ENCODE data around the gene MOV10L1. TPM values are rescaled to one million over a fixed set of nuclear protein-coding genes. Genes with fewer than 3 reads are reported as not detected.

Gene MOV10L1
- total and polyA plus RNA-seq, 4 donors, result 0.27 to 11.9 (median 0.43) TPM

GRCh38 chr22:50180727-50181521 is 91.1 kb downstream of the MOV10L1 start:
- H3K27ac ChIP-seq (ENCODE audit: low read depth in 1 of 2, low read length in 1 of 2), result no peak overlapping the region
- H3K9me3 ChIP-seq (ENCODE audit: control insufficient read depth in 4 of 4, insufficient read depth in 3 of 4, low read length in 3 of 4), result peaks cover 0 to 6% (median 0%) of the 10 kb centered on the region in 4 donors
- TF ChIP-seq CTCF (IDR thresholded peaks at IDR 0.05; ENCODE audit: control extremely low read depth, extremely low read depth), result no peak
- H3K9ac ChIP-seq (ENCODE audit: insufficient read depth in 1 of 2, low read length in 2 of 2), result no peak overlapping the region
- H3K27me3 ChIP-seq (ENCODE audit: control insufficient read depth in 3 of 3, insufficient read depth in 3 of 3, low read length in 2 of 3), result no peaks in the 10 kb centered on the region
- WGBS, 2 donors, result 93 to 94% methylated on average over 27 of the region's 27 CpGs
- ATAC-seq (ENCODE audit: insufficient read depth, low FRiP score), result no peak
- H3K36me3 ChIP-seq (ENCODE audit: control insufficient read depth in 4 of 4, insufficient read depth in 4 of 4, low read length in 4 of 4), result no peaks in the 10 kb centered on the region
- H3K4me3 ChIP-seq, result no peak overlapping the region
- peaks cover 0 to 17% (median 5%) of the 10 kb centered on the region in 5 donors for H3K4me1 ChIP-seq (ENCODE audit: control insufficient read depth in 5 of 5, insufficient read depth in 5 of 5, low read length in 5 of 5)
- no peak for DNase-seq

GRCh38 chr22:50182176-50183081 is 92.6 kb downstream of the MOV10L1 start:
- Histone ChIP-seq H3K9me3 (ENCODE audit: control insufficient read depth in 4 of 4, insufficient read depth in 3 of 4, low read length in 3 of 4) (peaks cover 0 to 2% (median 0%) of the 10 kb centered on the region in 4 donors), H3K9ac (ENCODE audit: insufficient read depth in 1 of 2, low read length in 2 of 2) (no peak overlapping the region), H3K27me3 (ENCODE audit: control insufficient read depth in 3 of 3, insufficient read depth in 3 of 3, low read length in 2 of 3) (no peaks in the 10 kb centered on the region), H3K36me3 (ENCODE audit: control insufficient read depth in 4 of 4, insufficient read depth in 4 of 4, low read length in 4 of 4) (no peaks in the 10 kb centered on the region), H3K4me3 (no peak overlapping the region), H3K4me1 (ENCODE audit: control insufficient read depth in 5 of 5, insufficient read depth in 5 of 5, low read length in 5 of 5) (peaks cover 2 to 17% (median 10%) of the 10 kb centered on the region in 5 donors), H3K27ac (ENCODE audit: low read depth in 1 of 2, low read length in 1 of 2) (no peak overlapping the region)
- DNase-seq (no peak), ATAC-seq (ENCODE audit: insufficient read depth, low FRiP score) (no peak)
- TF ChIP-seq CTCF (IDR thresholded peaks at IDR 0.05; ENCODE audit: control extremely low read depth, extremely low read depth), result no peak
- WGBS, 2 donors, result 80 to 85% methylated on average over 31 of the region's 31 CpGs

- H3K9ac ChIP-seq (ENCODE audit: insufficient read depth in 1 of 2, low read length in 2 of 2), result no peak overlapping the region
- H3K4me3 ChIP-seq, result no peak overlapping the region
- no peaks in the 10 kb centered on the region for H3K27me3 ChIP-seq (ENCODE audit: control insufficient read depth in 3 of 3, insufficient read depth in 3 of 3, low read length in 2 of 3)
- no peak overlapping the region for H3K27ac ChIP-seq (ENCODE audit: low read depth in 1 of 2, low read length in 1 of 2)
- H3K4me1 ChIP-seq (ENCODE audit: control insufficient read depth in 5 of 5, insufficient read depth in 5 of 5, low read length in 5 of 5), result peaks cover 2 to 17% (median 10%) of the 10 kb centered on the region in 5 donors
- no peak for TF ChIP-seq CTCF (IDR thresholded peaks at IDR 0.05; ENCODE audit: control extremely low read depth, extremely low read depth)
- no peak for DNase-seq
- no peaks in the 10 kb centered on the region for H3K36me3 ChIP-seq (ENCODE audit: control insufficient read depth in 4 of 4, insufficient read depth in 4 of 4, low read length in 4 of 4)
- peaks cover 0 to 2% (median 0%) of the 10 kb centered on the region in 4 donors for H3K9me3 ChIP-seq (ENCODE audit: control insufficient read depth in 4 of 4, insufficient read depth in 3 of 4, low read length in 3 of 4)
- no peak for ATAC-seq (ENCODE audit: insufficient read depth, low FRiP score)
- WGBS, 2 donors, result 86 to 89% methylated on average over 19 of the region's 19 CpGs
Observed at GRCh38 chr22:50183141-50183971, 93.5 kb downstream of the MOV10L1 start.
